ENCODE data around the gene ARFIP2. TPM values are rescaled to one million over a fixed set of nuclear protein-coding genes. Genes with fewer than 3 reads are reported as not detected.

Gene ARFIP2
- total RNA-seq, 6 donors from 2014 or later = 41.7 to 80.7 (median 54.6) TPM

DNA sequence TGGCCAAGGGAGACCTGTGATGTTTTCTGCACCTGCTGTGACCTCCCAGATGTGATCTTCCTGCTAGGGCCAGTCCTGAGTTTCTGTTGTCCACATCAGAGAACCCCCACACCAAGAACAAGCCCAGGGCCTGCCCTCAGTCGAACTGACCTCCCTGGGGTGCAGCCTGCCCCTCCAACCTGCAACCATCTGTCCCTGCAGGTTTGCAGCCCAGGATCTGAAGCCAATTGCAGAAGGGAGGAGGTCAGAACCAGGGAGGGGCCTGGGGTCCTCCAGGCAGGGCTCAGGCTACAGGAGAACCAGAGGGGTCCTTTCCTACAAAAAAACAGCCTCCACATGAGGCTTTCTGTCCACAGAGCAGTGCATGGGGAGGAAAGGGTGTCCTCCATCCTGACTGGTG is 8.2 kb downstream of the ARFIP2 start:
- peaks cover 22 to 39% (median 30%) of the 10 kb centered on the region in 4 donors for H3K4me1 ChIP-seq
- H3K9me3 ChIP-seq = no peaks in the 10 kb centered on the region
- no peak for ATAC-seq (ENCODE audit: low FRiP score in 2 of 2)
- H3K4me3 ChIP-seq = peak overlapping the region; percentile 55 to 89 (median 79)
- peaks cover 0 to 15% (median 13%) of the 10 kb centered on the region in 4 donors for H3K36me3 ChIP-seq
- no peak for DNase-seq
- 33 to 50% methylated on average over 1 of the region's 1 CpG for WGBS, 2 donors
- peak overlapping the region in 3 of 4 donors; percentile 91 to 98 (median 95) for H3K27ac ChIP-seq
- TF ChIP-seq CTCF (IDR thresholded peaks at IDR 0.05) (no peak), POLR2AphosphoS5 (IDR thresholded peaks at IDR 0.05) (no peak), POLR2A (IDR thresholded peaks at IDR 0.05) (no peak), EP300 (IDR thresholded peaks at IDR 0.05) (no peak)
- no peaks in the 10 kb centered on the region for H3K27me3 ChIP-seq

DNA sequence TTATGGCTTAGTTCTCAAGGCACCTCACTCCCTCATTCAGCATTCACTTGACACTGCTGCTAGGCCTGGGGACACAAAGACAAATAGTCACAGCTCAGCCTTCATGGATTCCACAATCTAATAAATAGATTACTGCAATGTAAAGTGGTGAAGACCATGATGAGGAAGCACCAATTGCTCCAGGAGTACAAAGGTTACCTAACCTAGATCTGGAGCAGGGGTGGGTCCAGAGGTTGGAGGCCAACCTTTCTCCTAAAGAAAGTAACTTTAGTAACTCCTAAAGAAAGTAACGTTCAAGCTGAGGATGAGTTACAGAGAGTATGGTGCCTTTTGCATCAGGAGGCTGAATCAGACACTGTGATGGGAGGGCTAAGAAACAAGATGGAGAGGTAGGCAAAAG is 11.5 kb downstream of the ARFIP2 start:
- TF ChIP-seq POLR2AphosphoS5 (IDR thresholded peaks at IDR 0.05) (no peak), CTCF (IDR thresholded peaks at IDR 0.05) (no peak), EP300 (IDR thresholded peaks at IDR 0.05) (no peak), POLR2A (IDR thresholded peaks at IDR 0.05) (no peak)
- Histone ChIP-seq H3K27me3 (no peaks in the 10 kb centered on the region), H3K4me1 (peaks cover 19 to 30% (median 28%) of the 10 kb centered on the region in 4 donors), H3K36me3 (peaks cover 0 to 7% (median 2%) of the 10 kb centered on the region in 4 donors), H3K4me3 (no peak overlapping the region), H3K9me3 (no peaks in the 10 kb centered on the region), H3K27ac (peak overlapping the region; percentile 31 to 81 (median 70))
- WGBS, 2 donors = 91 to 97% methylated on average over 1 of the region's 1 CpG
- DNase-seq = no peak
- ATAC-seq (ENCODE audit: low FRiP score in 2 of 2) = no peak

- TF ChIP-seq EP300 (IDR thresholded peaks at IDR 0.05) = no peak
- peak in 1 of 2 donors; percentile 59 for TF ChIP-seq POLR2AphosphoS5 (IDR thresholded peaks at IDR 0.05)
- no peaks in the 10 kb centered on the region for H3K9me3 ChIP-seq
- no peak overlapping the region for H3K4me3 ChIP-seq
- peaks cover 0 to 14% (median 7%) of the 10 kb centered on the region in 4 donors for H3K36me3 ChIP-seq
- peaks cover 15 to 27% (median 24%) of the 10 kb centered on the region in 4 donors for H3K4me1 ChIP-seq
- H3K27me3 ChIP-seq = no peaks in the 10 kb centered on the region
- WGBS, 2 donors = 22 to 27% methylated on average over 6 of the region's 6 CpGs
- ATAC-seq (ENCODE audit: low FRiP score in 2 of 2) (peak; percentile 84 to 88), DNase-seq (peak in 1 of 2 donors; percentile 87)
- peak overlapping the region; percentile 45 to 81 (median 70) for H3K27ac ChIP-seq
Observed at GRCh38 chr11:6468712-6469495, 12.2 kb downstream of the ARFIP2 start.

DNA sequence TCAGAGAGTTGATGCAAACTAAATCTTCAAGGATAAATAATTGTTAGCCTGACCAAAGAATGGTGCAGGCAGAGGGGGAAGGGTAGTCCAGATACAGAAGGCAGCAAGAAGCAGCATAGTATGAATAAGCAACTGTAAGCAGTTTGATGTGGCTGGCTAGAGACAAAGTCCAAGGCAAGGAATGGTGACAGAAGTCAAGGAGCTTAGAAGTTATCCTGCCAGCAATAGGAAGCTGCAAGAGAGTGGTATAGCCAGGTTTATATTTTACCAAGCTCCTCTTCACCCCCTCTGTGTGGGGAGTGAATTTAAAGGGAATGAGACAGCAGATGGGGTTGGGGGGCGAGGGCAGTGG is 22.1 kb downstream of the ARFIP2 start:
- no peaks in the 10 kb centered on the region for H3K4me1 ChIP-seq
- no peak overlapping the region for H3K27ac ChIP-seq
- no peaks in the 10 kb centered on the region for H3K9me3 ChIP-seq
- no peaks in the 10 kb centered on the region for H3K27me3 ChIP-seq
- DNase-seq (no peak), ATAC-seq (ENCODE audit: low FRiP score in 2 of 2) (no peak)
- 80 to 85% methylated on average over 1 of the region's 1 CpG for WGBS, 2 donors
- peaks cover 11 to 86% (median 52%) of the 10 kb centered on the region in 4 donors for H3K36me3 ChIP-seq
- TF ChIP-seq POLR2AphosphoS5 (IDR thresholded peaks at IDR 0.05) (no peak), CTCF (IDR thresholded peaks at IDR 0.05) (no peak), POLR2A (IDR thresholded peaks at IDR 0.05) (no peak), EP300 (IDR thresholded peaks at IDR 0.05) (no peak)
- H3K4me3 ChIP-seq = no peak overlapping the region

DNA sequence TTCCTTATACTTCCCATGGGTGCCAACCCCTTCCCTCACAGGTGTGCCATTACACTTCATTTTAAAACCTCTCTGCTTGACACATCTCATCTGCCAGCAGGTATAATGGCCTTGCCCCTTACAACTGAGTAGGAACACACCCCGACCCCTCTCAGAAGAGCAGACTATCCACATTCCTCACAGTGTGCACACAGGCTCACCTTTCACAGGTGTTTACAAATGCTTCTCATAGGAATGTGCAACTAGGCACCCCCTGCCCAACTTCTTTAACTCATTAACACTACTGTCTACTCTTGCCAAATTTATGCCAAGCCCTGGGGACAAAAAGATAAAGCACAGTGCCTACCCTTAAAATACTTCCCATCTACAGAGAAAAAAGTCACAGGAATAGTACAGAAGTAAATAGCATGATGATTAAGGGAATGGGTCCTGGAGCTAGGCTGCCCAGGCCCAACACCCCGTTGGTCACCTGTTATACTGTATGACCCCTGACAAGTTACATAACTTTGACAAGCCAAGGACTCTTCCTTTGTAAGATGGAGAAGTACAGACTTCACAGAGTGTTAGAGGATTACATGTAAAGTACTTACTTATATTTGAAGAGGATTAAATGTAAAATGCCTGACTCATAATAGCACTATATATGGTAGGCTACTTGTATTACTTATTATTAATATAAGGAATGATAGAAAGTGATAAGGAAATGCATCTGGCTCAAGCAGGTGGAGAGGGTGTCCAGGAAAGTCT is 22.6 kb downstream of the ARFIP2 start:
- no peak for TF ChIP-seq EP300 (IDR thresholded peaks at IDR 0.05)
- no peak for TF ChIP-seq POLR2A (IDR thresholded peaks at IDR 0.05)
- TF ChIP-seq CTCF (IDR thresholded peaks at IDR 0.05) = no peak
- TF ChIP-seq POLR2AphosphoS5 (IDR thresholded peaks at IDR 0.05) = no peak
- Histone ChIP-seq H3K4me1 (no peaks in the 10 kb centered on the region), H3K27me3 (no peaks in the 10 kb centered on the region), H3K4me3 (no peak overlapping the region), H3K9me3 (no peaks in the 10 kb centered on the region), H3K36me3 (peaks cover 11 to 86% (median 53%) of the 10 kb centered on the region in 4 donors), H3K27ac (peak overlapping the region in 1 of 4 donors; percentile 46)
- no peak for DNase-seq
- peak in 1 of 2 donors; percentile 83 for ATAC-seq (ENCODE audit: low FRiP score in 2 of 2)
- WGBS, 2 donors = 61% methylated on average over 2 of the region's 2 CpGs
